DOHH2 (cell line): Measurements from ENCODE around the gene NFU1.

ENCODE experiments used
- H3F3A ChIP-seq: fragments of 200-600 bp; sonication (generic), shearing (Covaris generic); 2 replicates; pipeline ENCODE4 v1.6.0; 2016; ENCODE audit warnings: antibody characterized with exemption, mild to moderate bottlenecking; ENCODE audit not compliant: control insufficient read depth, insufficient read depth
- H3K27ac ChIP-seq: fragments of 200-600 bp; sonication (generic); 2 replicates; pipeline ENCODE4 v1.5.1; 2014; ENCODE audit warnings: low read depth, mild to moderate bottlenecking, low read length, moderate library complexity
- H3K27me3 ChIP-seq: fragments of 200-600 bp; sonication (generic); 2 replicates; pipeline ENCODE4 v1.6.1; 2014; ENCODE audit warnings: mild to moderate bottlenecking, low read length, mixed read lengths; ENCODE audit not compliant: control insufficient read depth
- H3K36me3 ChIP-seq: fragments of 200-600 bp; sonication (generic); 2 replicates; pipeline ENCODE4 v1.6.1; 2014; ENCODE audit warnings: mild to moderate bottlenecking, low read length, moderate library complexity, mixed read lengths; ENCODE audit not compliant: control insufficient read depth
- H3K4me1 ChIP-seq: fragments of 200-600 bp; sonication (generic); 2 replicates; pipeline ENCODE4 v1.6.1; 2014; ENCODE audit warnings: mild to moderate bottlenecking, low read length, mixed read lengths; ENCODE audit not compliant: control insufficient read depth
- H3K4me2 ChIP-seq: fragments of 200-600 bp; sonication (generic); 2 replicates; pipeline ENCODE4 v1.6.0; 2014; ENCODE audit warnings: mild to moderate bottlenecking, low read length, moderate library complexity
- H3K4me3 ChIP-seq: fragments of 200-600 bp; sonication (generic); 2 replicates; pipeline ENCODE4 v1.5.1; 2014; ENCODE audit warnings: mild to moderate bottlenecking, low read length, mixed read lengths
- H3K79me2 ChIP-seq: fragments of 200-600 bp; sonication (generic); 2 replicates; pipeline ENCODE4 v1.6.1; 2014; ENCODE audit warnings: mild to moderate bottlenecking, low read length, mixed read lengths; ENCODE audit not compliant: control insufficient read depth
- H3K9me2 ChIP-seq: fragments of 200-600 bp; sonication (generic); replicated peaks from 2 replicates; pipeline ENCODE4 v1.6.1; 2014; ENCODE audit warnings: mild to moderate bottlenecking, low read length, mixed read lengths; ENCODE audit not compliant: control insufficient read depth
- H3K9me3 ChIP-seq: fragments of 200-600 bp; sonication (generic); 2 replicates; pipeline ENCODE4 v1.6.1; 2014; ENCODE audit warnings: antibody characterized with exemption, low read length, mixed read lengths; ENCODE audit not compliant: control insufficient read depth, insufficient read depth
- H4K20me1 ChIP-seq: fragments of 200-600 bp; sonication (generic); 2 replicates; pipeline ENCODE4 v1.6.0; 2014; ENCODE audit warnings: low read depth, mild to moderate bottlenecking, antibody characterized with exemption, low read length, moderate library complexity; ENCODE audit not compliant: control insufficient read depth, insufficient read depth
- CTCF ChIP-seq: fragments of 200-600 bp; sonication (generic); IDR thresholded peaks from one replicate; pipeline ENCODE4 v1.5.1; 2014; ENCODE audit warnings: antibody characterized with exemption, mild to moderate bottlenecking, low read depth, low read length; ENCODE audit not compliant: poor library complexity, severe bottlenecking
- EZH2phosphoT487 ChIP-seq: fragments of 200-600 bp; sonication (generic); IDR thresholded peaks from 2 replicates; pipeline ENCODE4 v1.6.1; 2017; ENCODE audit warnings: borderline replicate concordance, mild to moderate bottlenecking, antibody characterized with exemption, low read length, moderate library complexity, mixed read lengths

NFU1 gene

GRCh38 chr2:69368588-69368987, 68.6 kb downstream of the NFU1 start:
- H4K20me1 ChIP-seq = no peaks in the 10 kb centered on the region
- H3K4me3 ChIP-seq = no peak overlapping the region
- H3K4me2 ChIP-seq = no peak overlapping the region
- peaks cover 52% of the 10 kb centered on the region for H3K36me3 ChIP-seq
- H3K79me2 ChIP-seq = no peaks in the 10 kb centered on the region
- TF ChIP-seq EZH2phosphoT487 = no peak
- TF ChIP-seq CTCF = no peak
- 0 out of 2 replicates have a peak, but pooled peaks cover under 1% of the 10 kb centered on the region for H3F3A ChIP-seq
- no peaks in the 10 kb centered on the region for H3K9me2 ChIP-seq
- H3K27me3 ChIP-seq = no peaks in the 10 kb centered on the region
- no peak overlapping the region for H3K27ac ChIP-seq
- no peaks in the 10 kb centered on the region for H3K4me1 ChIP-seq
- H3K9me3 ChIP-seq = no peaks in the 10 kb centered on the region

GRCh38 chr2:69359371-69359770, 77.9 kb downstream of the NFU1 start:
- Histone ChIP-seq H3K9me2 (no peaks in the 10 kb centered on the region), H3F3A (no peaks in the 10 kb centered on the region), H3K27ac (no peak overlapping the region), H3K4me1 (no peaks in the 10 kb centered on the region), H3K4me3 (no peak overlapping the region), H3K9me3 (no peaks in the 10 kb centered on the region), H3K27me3 (no peaks in the 10 kb centered on the region), H3K36me3 (peaks cover 58% of the 10 kb centered on the region), H4K20me1 (no peaks in the 10 kb centered on the region), H3K79me2 (no peaks in the 10 kb centered on the region), H3K4me2 (no peak overlapping the region)
- TF ChIP-seq CTCF = no peak

- H3K36me3 ChIP-seq = peaks cover 62% of the 10 kb centered on the region
These were observed 78.3 kb downstream of the NFU1 start for GRCh38 chr2:69358914-69359313.

More at GRCh38 chr2:69358914-69359313, 78.3 kb downstream of the NFU1 start:
- Histone ChIP-seq H3K79me2 (no peaks in the 10 kb centered on the region), H4K20me1 (no peaks in the 10 kb centered on the region), H3K4me1 (no peaks in the 10 kb centered on the region), H3K4me2 (no peak overlapping the region), H3K27ac (no peak overlapping the region), H3F3A (no peaks in the 10 kb centered on the region), H3K27me3 (no peaks in the 10 kb centered on the region), H3K9me3 (no peaks in the 10 kb centered on the region), H3K9me2 (no peaks in the 10 kb centered on the region), H3K4me3 (no peak overlapping the region)
- TF ChIP-seq EZH2phosphoT487 (no peak), CTCF (no peak)
